ENCODE measurements around the gene PGM5.
"Not testable (repeated sequence)": the region's sequence is repeated elsewhere in the genome, so short reads cannot be mapped to it uniquely, and the experiment has no call there.

Gene PGM5

GRCh38 chr9:68366933-68367547 lies 10.6 kb downstream of the PGM5 start:
- intact Hi-C loops (cut with DNase I), result not testable (repeated sequence)
- peak in 2 of 42 donors; percentile 8 to 13 for DNase-seq

GRCh38 chr9:68375789-68376188 lies 19.4 kb downstream of the PGM5 start:
- intact Hi-C loops (cut with DNase I); DNase-seq: not testable (repeated sequence)

- intact Hi-C loops (cut with DNase I); DNase-seq: not testable (repeated sequence)
Observed at GRCh38 chr9:68377723-68378122, 21.3 kb downstream of the PGM5 start.

- intact Hi-C loops (cut with DNase I); DNase-seq: not testable (repeated sequence)
Observed at GRCh38 chr9:68383894-68384293, 27.5 kb downstream of the PGM5 start.

- DNase-seq; intact Hi-C loops (cut with DNase I): not testable (repeated sequence)
Observed at GRCh38 chr9:68389558-68389957, 33.1 kb downstream of the PGM5 start.

- intact Hi-C loops (cut with DNase I); DNase-seq: not testable (repeated sequence)
Observed at GRCh38 chr9:68390737-68391136, 34.3 kb downstream of the PGM5 start.

GRCh38 chr9:68396411-68397094 lies 40.1 kb downstream of the PGM5 start:
- DNase-seq; intact Hi-C loops (cut with DNase I): not testable (repeated sequence)

GRCh38 chr9:68397095-68397423 lies 40.6 kb downstream of the PGM5 start:
- intact Hi-C loops (cut with DNase I); DNase-seq: not testable (repeated sequence)

GRCh38 chr9:68397796-68398195 lies 41.4 kb downstream of the PGM5 start:
- DNase-seq; intact Hi-C loops (cut with DNase I): not testable (repeated sequence)

GRCh38 chr9:68398324-68398723 lies 41.9 kb downstream of the PGM5 start:
- DNase-seq, result not testable (repeated sequence)

GRCh38 chr9:68404421-68405185 lies 48.2 kb downstream of the PGM5 start:
- intact Hi-C loops (cut with DNase I); DNase-seq: not testable (repeated sequence)

More at GRCh38 chr9:68398324-68398723, 41.9 kb downstream of the PGM5 start:
- intact Hi-C loops (cut with DNase I), result not testable (repeated sequence)

- DNase-seq; intact Hi-C loops (cut with DNase I): not testable (repeated sequence)
Observed at GRCh38 chr9:68411865-68412264, 55.5 kb downstream of the PGM5 start.

GRCh38 chr9:68412754-68413153 lies 56.3 kb downstream of the PGM5 start:
- intact Hi-C loops (cut with DNase I); DNase-seq: not testable (repeated sequence)

- DNase-seq; intact Hi-C loops (cut with DNase I): not testable (repeated sequence)
Observed at GRCh38 chr9:68415065-68415464, 58.7 kb downstream of the PGM5 start.

GRCh38 chr9:68416936-68417564 lies 60.6 kb downstream of the PGM5 start:
- intact Hi-C loops (cut with DNase I), result no loop called here

GRCh38 chr9:68417762-68418161 lies 61.4 kb downstream of the PGM5 start:
- no peak for DNase-seq
- intact Hi-C loops (cut with DNase I), result no loop called here

More at GRCh38 chr9:68416936-68417564, 60.6 kb downstream of the PGM5 start:
- peak in 2 of 42 donors; percentile 3 for DNase-seq

GRCh38 chr9:68418259-68418845 lies 61.9 kb downstream of the PGM5 start:
- no peak for DNase-seq
- intact Hi-C loops (cut with DNase I), result no loop called here

- intact Hi-C loops (cut with DNase I), result no loop called here
- no peak for DNase-seq
Observed at GRCh38 chr9:68419901-68420300, 63.5 kb downstream of the PGM5 start.

- intact Hi-C loops (cut with DNase I), result no loop called here
- DNase-seq, result no peak
Observed at GRCh38 chr9:68426755-68427154, 70.3 kb downstream of the PGM5 start.

All from head of caudate nucleus (tissue), 42 donors.